Fibroblast of mammary gland (primary cell): ENCODE results near the gene RAB20.

Experiments
- DNase-seq: peaks from one replicate; pipeline ENCODE4 v3.0.0-alpha.2; 2010; ENCODE audit warnings: low read depth
- H3K4me3 ChIP-seq: 2 replicates; pipeline ENCODE4 v1.5.1; 2011; ENCODE audit warnings: low read depth, mild to moderate bottlenecking, low read length, moderate library complexity; ENCODE audit not compliant: control insufficient read depth
- TF ChIP-seq, protein P1 (sequence below): conservative IDR thresholded peaks from 2 replicates; pipeline ENCODE4 v1.5.1; 2011; ENCODE audit warnings: low read depth, low read length, inconsistent platforms; ENCODE audit not compliant: control insufficient read depth, insufficient read depth

The RAB20 gene

DNA sequence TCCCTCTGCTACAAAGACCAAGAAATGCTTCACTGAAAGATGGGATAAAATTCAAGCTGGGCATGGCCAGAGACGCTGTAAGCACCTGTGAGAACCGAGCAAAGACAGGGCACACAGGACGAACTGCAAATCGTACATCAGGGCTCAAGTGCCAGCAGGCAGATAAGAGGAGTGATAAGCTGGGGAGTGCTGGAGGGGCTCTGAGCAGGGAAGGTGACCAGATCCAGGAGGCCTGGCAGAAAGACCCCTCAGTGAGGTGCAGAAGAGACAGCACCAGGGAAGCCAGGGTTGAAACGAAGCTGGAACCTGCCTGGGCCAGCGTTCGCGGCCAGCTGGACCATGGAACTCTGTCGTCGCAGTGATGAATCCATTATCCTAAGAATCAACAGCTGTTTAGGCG, 10.2 kb downstream of the RAB20 start:
- TF ChIP-seq, protein P1, sequence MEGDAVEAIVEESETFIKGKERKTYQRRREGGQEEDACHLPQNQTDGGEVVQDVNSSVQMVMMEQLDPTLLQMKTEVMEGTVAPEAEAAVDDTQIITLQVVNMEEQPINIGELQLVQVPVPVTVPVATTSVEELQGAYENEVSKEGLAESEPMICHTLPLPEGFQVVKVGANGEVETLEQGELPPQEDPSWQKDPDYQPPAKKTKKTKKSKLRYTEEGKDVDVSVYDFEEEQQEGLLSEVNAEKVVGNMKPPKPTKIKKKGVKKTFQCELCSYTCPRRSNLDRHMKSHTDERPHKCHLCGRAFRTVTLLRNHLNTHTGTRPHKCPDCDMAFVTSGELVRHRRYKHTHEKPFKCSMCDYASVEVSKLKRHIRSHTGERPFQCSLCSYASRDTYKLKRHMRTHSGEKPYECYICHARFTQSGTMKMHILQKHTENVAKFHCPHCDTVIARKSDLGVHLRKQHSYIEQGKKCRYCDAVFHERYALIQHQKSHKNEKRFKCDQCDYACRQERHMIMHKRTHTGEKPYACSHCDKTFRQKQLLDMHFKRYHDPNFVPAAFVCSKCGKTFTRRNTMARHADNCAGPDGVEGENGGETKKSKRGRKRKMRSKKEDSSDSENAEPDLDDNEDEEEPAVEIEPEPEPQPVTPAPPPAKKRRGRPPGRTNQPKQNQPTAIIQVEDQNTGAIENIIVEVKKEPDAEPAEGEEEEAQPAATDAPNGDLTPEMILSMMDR = no peak
- no peak for DNase-seq

GRCh38 chr13:110549795-110550160, 11.7 kb downstream of the RAB20 start:
- TF ChIP-seq, protein P1 = no peak
- H3K4me3 ChIP-seq = no peak overlapping the region
- no peak for DNase-seq

More for the DNA sequence above, 10.2 kb downstream of the RAB20 start:
- H3K4me3 ChIP-seq = no peak overlapping the region

DNA sequence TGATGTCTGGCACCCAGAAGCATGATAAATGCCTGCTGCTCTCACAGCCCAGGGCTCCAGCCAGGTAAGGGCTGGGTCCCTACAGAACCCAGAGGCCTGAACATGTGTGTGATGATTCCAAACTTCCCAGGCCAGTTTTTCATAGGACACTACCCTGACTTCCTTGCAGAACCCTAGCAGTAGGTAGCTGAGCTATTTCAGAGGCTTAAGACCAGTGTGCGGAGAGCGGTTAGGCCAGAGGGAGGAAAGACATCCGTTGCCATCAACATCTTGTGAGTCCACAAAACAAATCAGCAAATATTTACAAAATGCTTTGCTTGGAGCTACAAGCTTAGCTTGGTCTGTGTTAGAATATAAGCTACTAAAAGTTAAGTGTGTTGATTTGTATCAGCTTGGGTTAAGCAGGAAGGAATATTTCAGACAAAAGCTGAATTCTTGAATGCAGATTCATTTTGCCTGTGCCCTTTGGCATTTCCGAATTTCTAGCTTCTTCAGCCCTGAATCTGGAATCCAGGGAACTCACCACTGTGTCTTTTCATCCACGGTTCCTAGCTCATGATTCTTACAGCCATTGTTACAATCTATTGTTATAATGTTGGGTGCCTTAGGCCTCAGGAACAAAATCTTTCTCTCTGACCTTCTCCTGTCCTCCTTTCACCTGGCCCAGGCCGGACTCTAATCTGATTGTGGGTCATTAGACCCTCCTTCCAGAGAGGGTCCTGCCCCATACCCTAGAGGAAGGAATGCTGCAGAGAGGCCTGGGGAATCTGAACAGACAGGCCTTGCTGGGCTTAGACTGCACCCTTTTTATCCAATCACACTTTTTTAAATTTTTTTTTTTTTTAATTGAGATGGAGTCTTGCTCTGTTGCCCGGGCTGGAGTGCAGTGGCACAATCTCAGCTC, 12.4 kb downstream of the RAB20 start:
- no peak overlapping the region for H3K4me3 ChIP-seq
- DNase-seq = no peak
- TF ChIP-seq, protein P1 = no peak

- peak; percentile 81 for DNase-seq
- H3K4me3 ChIP-seq = no peak overlapping the region
These were observed 14.6 kb downstream of the RAB20 start for GRCh38 chr13:110546926-110547325.

DNA sequence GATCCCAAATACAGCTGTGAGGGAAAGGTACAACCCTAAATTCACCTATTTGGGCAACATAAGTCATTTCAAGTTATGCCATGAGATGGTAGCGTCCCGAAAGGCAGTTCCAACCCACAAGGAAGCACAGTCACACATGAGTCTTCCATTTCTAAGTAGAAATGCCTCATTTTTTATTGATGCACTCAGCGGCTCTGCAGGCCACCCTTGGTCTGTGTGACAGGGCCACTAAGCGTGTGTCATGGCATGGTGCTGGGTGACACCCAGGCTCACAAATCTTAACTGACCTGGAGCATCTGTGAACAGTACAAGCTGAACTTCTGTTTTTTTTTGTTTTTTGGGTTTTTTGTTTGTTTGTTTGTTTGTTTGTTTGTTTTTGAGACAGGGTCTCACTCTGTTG, 15.1 kb downstream of the RAB20 start:
- TF ChIP-seq, protein P1 = no peak
- no peak for DNase-seq

More at GRCh38 chr13:110546926-110547325, 14.6 kb downstream of the RAB20 start:
- TF ChIP-seq, protein P1 = no peak

DNA sequence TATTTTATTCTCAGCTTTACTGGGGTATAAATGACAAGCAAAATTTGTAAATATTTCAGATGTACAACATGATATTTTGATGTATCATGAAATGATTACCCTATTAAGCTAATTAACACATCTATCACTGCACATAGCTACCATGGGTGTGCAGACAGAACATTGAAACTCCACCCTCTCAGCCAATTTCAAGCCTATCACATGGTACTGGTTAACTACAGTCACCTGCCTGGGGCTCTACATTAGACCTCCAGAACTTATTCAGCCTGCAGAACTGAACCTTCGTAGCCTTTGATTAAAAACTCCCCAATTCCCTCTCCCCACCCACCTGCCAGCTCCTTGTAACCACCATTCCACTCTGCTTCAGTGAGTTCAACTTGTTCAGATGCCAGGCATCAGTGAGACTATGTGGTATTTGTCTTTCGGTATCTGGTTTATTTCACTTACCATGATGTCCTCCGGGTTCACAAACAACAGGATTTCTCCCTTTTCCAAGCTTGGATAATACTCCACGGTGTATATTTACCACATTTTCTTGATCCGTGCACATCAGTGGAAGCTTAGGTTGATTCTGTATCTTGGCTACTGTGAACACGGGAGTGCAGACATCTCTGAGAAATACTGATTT, 19.2 kb downstream of the RAB20 start:
- TF ChIP-seq, protein P1 = no peak
- no peak for DNase-seq
- no peak overlapping the region for H3K4me3 ChIP-seq

More for the DNA sequence above, 15.1 kb downstream of the RAB20 start:
- no peak overlapping the region for H3K4me3 ChIP-seq
